Gastrocnemius medialis (tissue), 4 donors: ENCODE measurements around the gene POLR3A.

Source experiments
- POLR2A ChIP-seq, 2 donors: fragments of 450-650 bp; IDR thresholded peaks; one replicate each; pipeline ENCODE4 v1.6.1; 2017; ENCODE audit warnings: antibody characterized with exemption in 2 of 2, mild to moderate bottlenecking in 2 of 2, moderate library complexity in 2 of 2
- TF ChIP-seq, protein P1 (sequence below), 5 experiments: fragments of 450-650 bp in 3 of 5; fragments of 200-600 bp in 2 of 5; sonication (generic) in 2 of 5; IDR thresholded peaks in 4 of 5; conservative IDR thresholded peaks in 1 of 5; 1 replicate in 4 of 5; 2 replicates in 1 of 5; pipeline ENCODE4 v1.5.1; 2016 to 2019; ENCODE audit warnings: antibody characterized with exemption in 5 of 5, mild to moderate bottlenecking in 3 of 5, moderate library complexity in 3 of 5

DNA sequence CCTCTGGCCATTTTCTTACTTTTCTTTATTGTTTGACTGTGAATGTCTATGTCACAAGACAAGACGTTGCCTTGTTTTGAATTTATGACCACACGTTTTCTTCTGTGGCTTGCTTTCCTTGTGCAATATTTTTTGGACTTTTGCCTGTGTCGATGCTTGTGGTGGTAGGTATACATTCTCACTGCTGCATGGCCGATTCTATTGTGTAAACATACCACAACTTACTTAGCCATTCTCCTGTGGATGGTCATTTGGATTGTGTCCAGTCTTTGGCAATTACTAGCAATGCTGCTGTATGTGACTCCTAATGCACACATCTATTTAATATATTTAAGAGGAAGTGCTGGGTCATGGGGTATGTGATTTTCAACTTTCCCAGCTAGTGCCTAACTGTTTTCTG, 84.8 kb downstream of the POLR3A start:
- TF ChIP-seq, protein P1, sequence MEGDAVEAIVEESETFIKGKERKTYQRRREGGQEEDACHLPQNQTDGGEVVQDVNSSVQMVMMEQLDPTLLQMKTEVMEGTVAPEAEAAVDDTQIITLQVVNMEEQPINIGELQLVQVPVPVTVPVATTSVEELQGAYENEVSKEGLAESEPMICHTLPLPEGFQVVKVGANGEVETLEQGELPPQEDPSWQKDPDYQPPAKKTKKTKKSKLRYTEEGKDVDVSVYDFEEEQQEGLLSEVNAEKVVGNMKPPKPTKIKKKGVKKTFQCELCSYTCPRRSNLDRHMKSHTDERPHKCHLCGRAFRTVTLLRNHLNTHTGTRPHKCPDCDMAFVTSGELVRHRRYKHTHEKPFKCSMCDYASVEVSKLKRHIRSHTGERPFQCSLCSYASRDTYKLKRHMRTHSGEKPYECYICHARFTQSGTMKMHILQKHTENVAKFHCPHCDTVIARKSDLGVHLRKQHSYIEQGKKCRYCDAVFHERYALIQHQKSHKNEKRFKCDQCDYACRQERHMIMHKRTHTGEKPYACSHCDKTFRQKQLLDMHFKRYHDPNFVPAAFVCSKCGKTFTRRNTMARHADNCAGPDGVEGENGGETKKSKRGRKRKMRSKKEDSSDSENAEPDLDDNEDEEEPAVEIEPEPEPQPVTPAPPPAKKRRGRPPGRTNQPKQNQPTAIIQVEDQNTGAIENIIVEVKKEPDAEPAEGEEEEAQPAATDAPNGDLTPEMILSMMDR (IDR thresholded peaks at IDR 0.05 in 4 of 5, conservative IDR thresholded peaks at IDR 0.05 in 1 of 5) = no peak
- TF ChIP-seq POLR2A (IDR thresholded peaks at IDR 0.05) = no peak
